NCI-H69 (cell line): ENCODE measurements around the gene SFMBT1.

Experiments
- DNase-seq: peaks from one replicate; lab custom pipeline; 2025; lab: John Stamatoyannopoulos, UW

SFMBT1 gene

GRCh38 chr3:52920841-52921240 lies 125.0 kb downstream of the SFMBT1 start:
- DNase-seq, result no peak

GRCh38 chr3:52917044-52917443 lies 128.8 kb downstream of the SFMBT1 start:
- DNase-seq, result no peak

GRCh38 chr3:52915294-52915693 lies 130.6 kb downstream of the SFMBT1 start:
- no peak for DNase-seq

GRCh38 chr3:52912885-52913731 lies 132.8 kb downstream of the SFMBT1 start:
- no peak for DNase-seq

- no peak for DNase-seq
These were observed 135.1 kb downstream of the SFMBT1 start for GRCh38 chr3:52910823-52911222.

- no peak for DNase-seq
These were observed 138.4 kb downstream of the SFMBT1 start for GRCh38 chr3:52907497-52907896.

GRCh38 chr3:52904552-52904951 lies 141.3 kb downstream of the SFMBT1 start:
- DNase-seq, result no peak

GRCh38 chr3:52904000-52904399 lies 141.9 kb downstream of the SFMBT1 start:
- no peak for DNase-seq

- DNase-seq, result peak; percentile 82
These were observed 148.4 kb downstream of the SFMBT1 start, which contains the start of gene STIMATE for GRCh38 chr3:52897130-52898122. TSS of gene STIMATE (minus strand) at chr3:52897548. CDS start at chr3:52897450, 98 bp downstream.

GRCh38 chr3:52896613-52897012 lies 149.3 kb downstream of the SFMBT1 start:
- peak; percentile 2 for DNase-seq

- no peak for DNase-seq
These were observed 149.7 kb downstream of the SFMBT1 start for GRCh38 chr3:52896151-52896550.

GRCh38 chr3:52895418-52895817 lies 150.5 kb downstream of the SFMBT1 start:
- DNase-seq, result no peak

GRCh38 chr3:52894756-52895155 lies 151.1 kb downstream of the SFMBT1 start:
- DNase-seq, result no peak

GRCh38 chr3:52893723-52894122 lies 152.2 kb downstream of the SFMBT1 start:
- DNase-seq, result no peak

- no peak for DNase-seq
These were observed 153.1 kb downstream of the SFMBT1 start for GRCh38 chr3:52892625-52893311.

GRCh38 chr3:52892290-52892624 lies 153.6 kb downstream of the SFMBT1 start:
- DNase-seq, result no peak

GRCh38 chr3:52891615-52892081 lies 154.2 kb downstream of the SFMBT1 start:
- DNase-seq, result no peak

GRCh38 chr3:52891164-52891563 lies 154.7 kb downstream of the SFMBT1 start:
- DNase-seq, result no peak

GRCh38 chr3:52890735-52891134 lies 155.1 kb downstream of the SFMBT1 start:
- DNase-seq, result no peak

- DNase-seq, result no peak
These were observed 156.0 kb downstream of the SFMBT1 start for GRCh38 chr3:52889901-52890300.

- DNase-seq, result no peak
These were observed 158.7 kb downstream of the SFMBT1 start for GRCh38 chr3:52887166-52887565.
